ENCODE measurements around the gene PLXNB3. TPM values are rescaled to one million over a fixed set of nuclear protein-coding genes. Genes with fewer than 3 reads are reported as not detected.

PLXNB3 gene
- total and polyA plus RNA-seq, 7 donors: 0.60 to 50.1 (median 11.2) TPM; not detected in 1

- Histone ChIP-seq H3K27me3 (no peaks in the 10 kb centered on the region), H3K4me3 (peak overlapping the region; percentile 32 to 56 (median 48)), H3K27ac (peak overlapping the region in 3 of 4 donors; percentile 21 to 62 (median 61)), H3K4me1 (peaks cover 0 to 10% (median 3%) of the 10 kb centered on the region in 4 donors), H3K36me3 (no peaks in the 10 kb centered on the region), H3K9me3 (no peaks in the 10 kb centered on the region)
- intact Hi-C loops (cut with DNase I): no loop called here
- TF ChIP-seq POLR2A (IDR thresholded peaks at IDR 0.05): no peak
- no peak for TF ChIP-seq POLR2AphosphoS5 (IDR thresholded peaks at IDR 0.05)
- TF ChIP-seq CTCF (IDR thresholded peaks at IDR 0.05): no peak
- no peak for TF ChIP-seq EP300 (IDR thresholded peaks at IDR 0.05)
- DNase-seq: no peak
- 5 to 7% methylated on average over 67 of the region's 67 CpGs for WGBS, 2 donors
Observed at GRCh38 chrX:153818571-153819383, 54.7 kb downstream of the PLXNB3 start.

GRCh38 chrX:153819384-153820040 is 55.5 kb downstream of the PLXNB3 start:
- H3K27ac ChIP-seq: peak overlapping the region in 3 of 4 donors; percentile 21 to 62 (median 61)
- no peaks in the 10 kb centered on the region for H3K36me3 ChIP-seq
- H3K9me3 ChIP-seq: no peaks in the 10 kb centered on the region
- 29 to 33% methylated on average over 23 of the region's 23 CpGs for WGBS, 2 donors
- peaks cover 0 to 10% (median 3%) of the 10 kb centered on the region in 4 donors for H3K4me1 ChIP-seq
- intact Hi-C loops (cut with DNase I): no loop called here
- no peak for DNase-seq
- TF ChIP-seq POLR2AphosphoS5 (IDR thresholded peaks at IDR 0.05) (no peak), POLR2A (IDR thresholded peaks at IDR 0.05) (no peak), CTCF (IDR thresholded peaks at IDR 0.05) (no peak)
- peak overlapping the region; percentile 32 to 56 (median 48) for H3K4me3 ChIP-seq
- H3K27me3 ChIP-seq: no peaks in the 10 kb centered on the region

GRCh38 chrX:153820601-153821000 is 56.6 kb downstream of the PLXNB3 start:
- WGBS, 2 donors: 65 to 77% methylated on average over 7 of the region's 7 CpGs
- Histone ChIP-seq H3K9me3 (no peaks in the 10 kb centered on the region), H3K27me3 (no peaks in the 10 kb centered on the region), H3K27ac (no peak overlapping the region), H3K4me1 (peaks cover 0 to 10% (median 3%) of the 10 kb centered on the region in 4 donors), H3K4me3 (no peak overlapping the region), H3K36me3 (no peaks in the 10 kb centered on the region)
- DNase-seq: no peak
- intact Hi-C loops (cut with DNase I): no loop called here
- TF ChIP-seq POLR2A (IDR thresholded peaks at IDR 0.05): no peak
- no peak for TF ChIP-seq CTCF (IDR thresholded peaks at IDR 0.05)
- no peak for TF ChIP-seq EP300 (IDR thresholded peaks at IDR 0.05)
- TF ChIP-seq POLR2AphosphoS5 (IDR thresholded peaks at IDR 0.05): no peak

GRCh38 chrX:153821066-153821465 is 57.0 kb downstream of the PLXNB3 start:
- WGBS, 2 donors: 82 to 93% methylated on average over 9 of the region's 9 CpGs
- intact Hi-C loops (cut with DNase I): no loop called here
- no peak for DNase-seq

More at GRCh38 chrX:153821066-153821465, 57.0 kb downstream of the PLXNB3 start:
- Histone ChIP-seq H3K9me3 (no peaks in the 10 kb centered on the region), H3K4me3 (no peak overlapping the region), H3K4me1 (peaks cover 0 to 10% (median 3%) of the 10 kb centered on the region in 4 donors), H3K27ac (no peak overlapping the region), H3K36me3 (no peaks in the 10 kb centered on the region), H3K27me3 (no peaks in the 10 kb centered on the region)
- no peak for TF ChIP-seq POLR2AphosphoS5 (IDR thresholded peaks at IDR 0.05)
- no peak for TF ChIP-seq POLR2A (IDR thresholded peaks at IDR 0.05)
- TF ChIP-seq CTCF (IDR thresholded peaks at IDR 0.05): no peak
- no peak for TF ChIP-seq EP300 (IDR thresholded peaks at IDR 0.05)
